ENCODE results near the gene MBNL3. TPM values are rescaled to one million over a fixed set of nuclear protein-coding genes. Genes with fewer than 3 reads are reported as not detected.

Gene MBNL3
- total RNA-seq, 2 donors from 2014 or later = 98.8 to 140 TPM

- no peaks in the 10 kb centered on the region for H3K4me1 ChIP-seq
- no peak for TF ChIP-seq CTCF (IDR thresholded peaks at IDR 0.05)
- DNase-seq (ENCODE audit: low spot score) = no peak
- no peaks in the 10 kb centered on the region for H3K27me3 ChIP-seq
- H3K27ac ChIP-seq = no peak overlapping the region
- no peaks in the 10 kb centered on the region for H3K9me3 ChIP-seq
- H3K36me3 ChIP-seq = no peaks in the 10 kb centered on the region
- H3K4me3 ChIP-seq = no peak overlapping the region
Observed at GRCh38 chrX:132486599-132487178, 2.1 kb downstream of the MBNL3 start.

- TF ChIP-seq CTCF (IDR thresholded peaks at IDR 0.05) = no peak
- Histone ChIP-seq H3K27me3 (no peaks in the 10 kb centered on the region), H3K9me3 (no peaks in the 10 kb centered on the region), H3K27ac (no peak overlapping the region), H3K36me3 (no peaks in the 10 kb centered on the region), H3K4me1 (no peaks in the 10 kb centered on the region), H3K4me3 (no peak overlapping the region)
- DNase-seq (ENCODE audit: low spot score) = no peak
Observed at GRCh38 chrX:132483951-132484350, 4.9 kb downstream of the MBNL3 start.

GRCh38 chrX:132483488-132483887 lies 5.3 kb downstream of the MBNL3 start:
- no peaks in the 10 kb centered on the region for H3K9me3 ChIP-seq
- no peak overlapping the region for H3K27ac ChIP-seq
- no peak for TF ChIP-seq CTCF (IDR thresholded peaks at IDR 0.05)
- no peaks in the 10 kb centered on the region for H3K27me3 ChIP-seq
- no peaks in the 10 kb centered on the region for H3K36me3 ChIP-seq
- H3K4me1 ChIP-seq = no peaks in the 10 kb centered on the region
- no peak overlapping the region for H3K4me3 ChIP-seq
- DNase-seq (ENCODE audit: low spot score) = no peak

GRCh38 chrX:132482632-132483031 lies 6.2 kb downstream of the MBNL3 start:
- no peak for DNase-seq (ENCODE audit: low spot score)
- Histone ChIP-seq H3K27ac (no peak overlapping the region), H3K9me3 (no peaks in the 10 kb centered on the region), H3K27me3 (no peaks in the 10 kb centered on the region), H3K4me1 (no peaks in the 10 kb centered on the region), H3K36me3 (no peaks in the 10 kb centered on the region), H3K4me3 (no peak overlapping the region)
- no peak for TF ChIP-seq CTCF (IDR thresholded peaks at IDR 0.05)

- H3K36me3 ChIP-seq = no peaks in the 10 kb centered on the region
- H3K27ac ChIP-seq = no peak overlapping the region
- no peak for TF ChIP-seq CTCF (IDR thresholded peaks at IDR 0.05)
Observed at GRCh38 chrX:132481449-132481848, 7.4 kb downstream of the MBNL3 start.

GRCh38 chrX:132480581-132481203 lies 8.1 kb downstream of the MBNL3 start:
- Histone ChIP-seq H3K9me3 (no peaks in the 10 kb centered on the region), H3K4me3 (peak overlapping the region in 1 of 2 donors; percentile 28), H3K4me1 (no peaks in the 10 kb centered on the region), H3K36me3 (no peaks in the 10 kb centered on the region), H3K27me3 (no peaks in the 10 kb centered on the region), H3K27ac (peak overlapping the region in 1 of 2 donors; percentile 44)
- DNase-seq (ENCODE audit: low spot score) = no peak
- no peak for TF ChIP-seq CTCF (IDR thresholded peaks at IDR 0.05)

More at GRCh38 chrX:132481449-132481848, 7.4 kb downstream of the MBNL3 start:
- Histone ChIP-seq H3K4me1 (no peaks in the 10 kb centered on the region), H3K27me3 (no peaks in the 10 kb centered on the region), H3K4me3 (no peak overlapping the region), H3K9me3 (no peaks in the 10 kb centered on the region)
- no peak for DNase-seq (ENCODE audit: low spot score)
